Measurements from ENCODE around the gene TDRD10.

DNA sequence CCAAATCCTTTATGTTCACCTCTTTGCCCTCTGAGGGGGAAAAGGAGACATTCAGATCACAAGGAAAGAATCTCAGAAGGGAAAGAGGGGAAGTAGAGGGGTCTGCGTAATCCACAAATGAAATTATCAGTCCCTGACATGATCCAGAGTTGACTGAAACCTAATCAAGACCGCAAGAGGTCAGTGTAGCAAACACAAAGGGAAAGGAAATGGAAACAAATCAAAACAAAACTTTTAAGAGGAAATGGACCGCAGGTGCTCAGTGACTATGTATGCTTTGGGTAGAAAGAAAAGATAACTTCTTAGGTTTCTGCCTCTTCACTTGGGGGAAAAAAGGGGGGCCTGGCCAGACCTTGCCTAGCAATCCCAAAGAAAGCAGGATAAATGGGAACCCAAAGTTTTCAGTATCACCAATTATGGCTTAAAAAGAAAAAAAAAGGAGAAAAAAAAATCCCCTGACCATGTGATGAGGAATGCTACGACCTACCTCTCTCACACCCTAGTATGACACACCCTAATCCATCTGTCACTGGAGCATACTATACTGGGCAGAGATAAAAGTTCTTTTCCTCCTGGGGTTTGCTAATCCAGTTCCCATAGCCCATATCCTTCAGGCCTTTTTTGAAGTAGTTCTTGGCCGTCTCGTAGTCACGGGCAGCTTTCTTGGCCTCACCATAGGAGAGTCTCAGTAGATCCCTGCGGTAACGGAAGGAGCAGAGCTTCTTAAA is 82.4 kb downstream of the TDRD10 start:
- no peak for TF ChIP-seq RAD21 (IDR thresholded peaks at IDR 0.05; ENCODE audit: low read depth)
- TF ChIP-seq EP300 (IDR thresholded peaks at IDR 0.05; ENCODE audit: borderline replicate concordance) = no peak
- TF ChIP-seq ZBTB7A (IDR thresholded peaks at IDR 0.05; ENCODE audit: low read depth) = no peak
- TF ChIP-seq, protein P1, sequence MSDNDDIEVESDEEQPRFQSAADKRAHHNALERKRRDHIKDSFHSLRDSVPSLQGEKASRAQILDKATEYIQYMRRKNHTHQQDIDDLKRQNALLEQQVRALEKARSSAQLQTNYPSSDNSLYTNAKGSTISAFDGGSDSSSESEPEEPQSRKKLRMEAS (IDR thresholded peaks at IDR 0.05) = no peak
- no peak for TF ChIP-seq TCF12 (IDR thresholded peaks at IDR 0.05; ENCODE audit: low read depth)
- TF ChIP-seq YY1 (IDR thresholded peaks at IDR 0.05; ENCODE audit: low read depth) = no peak
- no peak for TF ChIP-seq TAF1 (IDR thresholded peaks at IDR 0.05; ENCODE audit: low read depth)
- TF ChIP-seq EGR1 (IDR thresholded peaks at IDR 0.05) = no peak
- TF ChIP-seq, protein P2, sequence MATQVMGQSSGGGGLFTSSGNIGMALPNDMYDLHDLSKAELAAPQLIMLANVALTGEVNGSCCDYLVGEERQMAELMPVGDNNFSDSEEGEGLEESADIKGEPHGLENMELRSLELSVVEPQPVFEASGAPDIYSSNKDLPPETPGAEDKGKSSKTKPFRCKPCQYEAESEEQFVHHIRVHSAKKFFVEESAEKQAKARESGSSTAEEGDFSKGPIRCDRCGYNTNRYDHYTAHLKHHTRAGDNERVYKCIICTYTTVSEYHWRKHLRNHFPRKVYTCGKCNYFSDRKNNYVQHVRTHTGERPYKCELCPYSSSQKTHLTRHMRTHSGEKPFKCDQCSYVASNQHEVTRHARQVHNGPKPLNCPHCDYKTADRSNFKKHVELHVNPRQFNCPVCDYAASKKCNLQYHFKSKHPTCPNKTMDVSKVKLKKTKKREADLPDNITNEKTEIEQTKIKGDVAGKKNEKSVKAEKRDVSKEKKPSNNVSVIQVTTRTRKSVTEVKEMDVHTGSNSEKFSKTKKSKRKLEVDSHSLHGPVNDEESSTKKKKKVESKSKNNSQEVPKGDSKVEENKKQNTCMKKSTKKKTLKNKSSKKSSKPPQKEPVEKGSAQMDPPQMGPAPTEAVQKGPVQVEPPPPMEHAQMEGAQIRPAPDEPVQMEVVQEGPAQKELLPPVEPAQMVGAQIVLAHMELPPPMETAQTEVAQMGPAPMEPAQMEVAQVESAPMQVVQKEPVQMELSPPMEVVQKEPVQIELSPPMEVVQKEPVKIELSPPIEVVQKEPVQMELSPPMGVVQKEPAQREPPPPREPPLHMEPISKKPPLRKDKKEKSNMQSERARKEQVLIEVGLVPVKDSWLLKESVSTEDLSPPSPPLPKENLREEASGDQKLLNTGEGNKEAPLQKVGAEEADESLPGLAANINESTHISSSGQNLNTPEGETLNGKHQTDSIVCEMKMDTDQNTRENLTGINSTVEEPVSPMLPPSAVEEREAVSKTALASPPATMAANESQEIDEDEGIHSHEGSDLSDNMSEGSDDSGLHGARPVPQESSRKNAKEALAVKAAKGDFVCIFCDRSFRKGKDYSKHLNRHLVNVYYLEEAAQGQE (IDR thresholded peaks at IDR 0.05; ENCODE audit: low read depth) = no peak

Data from Ishikawa (cell line).